HL-60 (cell line): ENCODE data around the gene SHLD1.

Source experiments
- CTCF ChIP-seq: IDR thresholded peaks from one replicate; pipeline ENCODE4 v1.5.1; 2011; ENCODE audit warnings: low read length, control low read depth, inconsistent platforms; ENCODE audit not compliant: insufficient read depth
- GABPA ChIP-seq: IDR thresholded peaks from 2 replicates; pipeline ENCODE4 v1.6.1; 2012; ENCODE audit warnings: low read depth
- POLR2AphosphoS5 ChIP-seq: IDR thresholded peaks from 2 replicates; pipeline ENCODE4 v1.6.1; 2012; ENCODE audit warnings: low read depth
- REST ChIP-seq: IDR thresholded peaks from 2 replicates; pipeline ENCODE4 v1.6.1; 2012; ENCODE audit warnings: low read depth; ENCODE audit not compliant: insufficient replicate concordance
- SPI1 ChIP-seq: IDR thresholded peaks from 2 replicates; pipeline ENCODE4 v1.6.1; 2012; ENCODE audit warnings: low read depth, mild to moderate bottlenecking, borderline replicate concordance

- TF ChIP-seq CTCF = no peak
- no peak for TF ChIP-seq REST
- TF ChIP-seq POLR2AphosphoS5 = no peak
- TF ChIP-seq SPI1 = no peak
- TF ChIP-seq GABPA = no peak
These were observed 86.4 kb downstream of the SHLD1 start for GRCh38 chr20:5836569-5836968.
